ENCODE results near the gene DDX51. TPM values are rescaled to one million over a fixed set of nuclear protein-coding genes. Genes with fewer than 3 reads are reported as not detected.
"Not testable (repeated sequence)": the region's sequence is repeated elsewhere in the genome, so short reads cannot be mapped to it uniquely, and the experiment has no call there.

Gene DDX51
- total RNA-seq, 1 donor from 2014 or later, result 9.9 TPM

- no peak for DNase-seq (ENCODE audit: extremely low read depth, low read depth, low spot score)
Measured at GRCh38 chr12:132156573-132157325, 12.6 kb upstream of the DDX51 start.

GRCh38 chr12:132155771-132156572, 11.9 kb upstream of the DDX51 start:
- DNase-seq (ENCODE audit: extremely low read depth, low read depth, low spot score), result no peak

GRCh38 chr12:132154941-132155770, 11.0 kb upstream of the DDX51 start:
- no peak for DNase-seq (ENCODE audit: extremely low read depth, low read depth, low spot score)

- DNase-seq (ENCODE audit: extremely low read depth, low read depth, low spot score), result no peak
Measured at GRCh38 chr12:132154341-132154761, 10.2 kb upstream of the DDX51 start.

- peak; percentile 12 for DNase-seq (ENCODE audit: extremely low read depth, low read depth, low spot score)
Measured at GRCh38 chr12:132153501-132154340, 9.6 kb upstream of the DDX51 start.

GRCh38 chr12:132152953-132153352, 8.8 kb upstream of the DDX51 start:
- no peak for DNase-seq (ENCODE audit: extremely low read depth, low read depth, low spot score)

GRCh38 chr12:132152411-132152821, 8.3 kb upstream of the DDX51 start:
- no peak for DNase-seq (ENCODE audit: extremely low read depth, low read depth, low spot score)

- DNase-seq (ENCODE audit: extremely low read depth, low read depth, low spot score), result no peak
Measured at GRCh38 chr12:132151766-132152410, 7.8 kb upstream of the DDX51 start.

- no peak for DNase-seq (ENCODE audit: extremely low read depth, low read depth, low spot score)
Measured at GRCh38 chr12:132151145-132151765, 7.1 kb upstream of the DDX51 start.

GRCh38 chr12:132150780-132151144, 6.6 kb upstream of the DDX51 start:
- DNase-seq (ENCODE audit: extremely low read depth, low read depth, low spot score), result no peak

GRCh38 chr12:132149526-132149925, 5.4 kb upstream of the DDX51 start:
- DNase-seq (ENCODE audit: extremely low read depth, low read depth, low spot score), result not testable (repeated sequence)

GRCh38 chr12:132148368-132149045, 4.4 kb upstream of the DDX51 start:
- DNase-seq (ENCODE audit: extremely low read depth, low read depth, low spot score), result no peak

GRCh38 chr12:132147423-132148367, 3.6 kb upstream of the DDX51 start:
- DNase-seq (ENCODE audit: extremely low read depth, low read depth, low spot score), result no peak

GRCh38 chr12:132146772-132147422, 2.8 kb upstream of the DDX51 start:
- no peak for DNase-seq (ENCODE audit: extremely low read depth, low read depth, low spot score)

- no peak for DNase-seq (ENCODE audit: extremely low read depth, low read depth, low spot score)
Measured at GRCh38 chr12:132146098-132146497, 2.0 kb upstream of the DDX51 start.

GRCh38 chr12:132145334-132145733, 1.2 kb upstream of the DDX51 start:
- DNase-seq (ENCODE audit: extremely low read depth, low read depth, low spot score), result no peak

- DNase-seq (ENCODE audit: extremely low read depth, low read depth, low spot score), result no peak
Measured at GRCh38 chr12:132144810-132145168, 670 bp upstream of the DDX51 start.

Measured in glomerular endothelial cell (primary cell).